IMR-90 (cell line): Measurements from ENCODE around the gene TRIP6. TPM values are rescaled to one million over a fixed set of nuclear protein-coding genes. Genes with fewer than 3 reads are reported as not detected.

ENCODE experiments used
- ATAC-seq: fragments of 200-7000 bp; cut with Tn5 transposase; 2 replicates; pipeline ENCODE4 v1.9.1; 2020; ENCODE audit warnings: low read depth, mild to moderate bottlenecking, moderate library complexity
- BruUV-seq: library from RNA; stranded (reverse); fragments of 400-500 nt; replicated peaks from 2 replicates; lab custom pipeline; 2021; lab: Mats Ljungman, UMichigan
- CTCF ChIA-PET: fragments of 300-600 bp; formaldehyde crosslinking; extraction: SDS; loops from one replicate; lab custom pipeline; 2021; ENCODE audit warnings: antibody characterized with exemption; lab: Yijun Ruan, JAX
- POLR2A ChIA-PET: fragments of 300-600 bp; sonication (Branson Sonifier 250); formaldehyde crosslinking; loops from one replicate; lab custom pipeline; 2022; ENCODE audit warnings: antibody characterized with exemption; ENCODE audit not compliant: unreplicated experiment; lab: Charles Lee
- DNase-seq: peaks from one replicate; pipeline ENCODE4 v3.0.0; 2013
- H2AFZ ChIP-seq: replicated peaks from 2 replicates; pipeline ENCODE3; 2013; ENCODE audit warnings: low read length, mild to moderate bottlenecking; ENCODE audit not compliant: poor library complexity
- H2AK5ac ChIP-seq: 2 replicates; pipeline ENCODE4 v1.6.1; 2013; ENCODE audit warnings: low read depth, low read length, inconsistent platforms
- H2AK9ac ChIP-seq: replicated peaks from 2 replicates; pipeline ENCODE3; 2013; ENCODE audit warnings: mild to moderate bottlenecking, low read depth, low read length, moderate library complexity; ENCODE audit not compliant: poor library complexity
- H2BK120ac ChIP-seq: 2 replicates; pipeline ENCODE4 v1.6.1; 2013; ENCODE audit warnings: low read depth, low read length, inconsistent platforms
- H2BK15ac ChIP-seq: 3 replicates; pipeline ENCODE4 v1.6.1; 2013; ENCODE audit warnings: low read depth, low read length, inconsistent platforms
- H2BK20ac ChIP-seq: 2 replicates; pipeline ENCODE4 v1.6.1; 2013; ENCODE audit warnings: low read depth, mild to moderate bottlenecking, inconsistent platforms, low read length, moderate library complexity
- H2BK5ac ChIP-seq: 2 replicates; pipeline ENCODE4 v1.6.1; 2013; ENCODE audit warnings: mild to moderate bottlenecking, low read depth, low read length, inconsistent platforms; ENCODE audit not compliant: poor library complexity, severe bottlenecking
- H3K14ac ChIP-seq: replicated peaks from 2 replicates; pipeline ENCODE4 v1.6.1; 2013; ENCODE audit warnings: low read depth, low read length, inconsistent platforms
- H3K18ac ChIP-seq: 2 replicates; pipeline ENCODE4 v1.6.1; 2013; ENCODE audit warnings: low read depth, low read length, control low read depth
- H3K23ac ChIP-seq: 2 replicates; pipeline ENCODE4 v1.6.1; 2013; ENCODE audit warnings: low read depth, low read length, inconsistent platforms
- H3K27ac ChIP-seq: 2 replicates; pipeline ENCODE4 v1.5.1; 2013; ENCODE audit warnings: mild to moderate bottlenecking, control low read depth, low read length; ENCODE audit not compliant: insufficient read depth
- H3K27me3 ChIP-seq: 2 replicates; pipeline ENCODE4 v1.6.1; 2013; ENCODE audit warnings: low read length; ENCODE audit not compliant: control insufficient read depth, insufficient read depth
- H3K36me3 ChIP-seq: 2 replicates; pipeline ENCODE4 v1.6.1; 2013; ENCODE audit warnings: low read length, mixed read lengths; ENCODE audit not compliant: control insufficient read depth, insufficient read depth
- H3K4ac ChIP-seq: 2 replicates; pipeline ENCODE4 v1.6.1; 2013; ENCODE audit warnings: low read depth, low read length, inconsistent platforms
- H3K4me1 ChIP-seq: 2 replicates; pipeline ENCODE4 v1.6.1; 2013; ENCODE audit warnings: low read length, mixed read lengths; ENCODE audit not compliant: control insufficient read depth, insufficient read depth
- H3K4me2 ChIP-seq: 2 replicates; pipeline ENCODE4 v1.6.1; 2013; ENCODE audit warnings: low read depth, mild to moderate bottlenecking, control low read depth, low read length, moderate library complexity
- H3K4me3 ChIP-seq: 2 replicates; pipeline ENCODE4 v1.5.1; 2013; ENCODE audit warnings: low read depth, mild to moderate bottlenecking, control low read depth, low read length, moderate library complexity; ENCODE audit not compliant: insufficient read depth
- H3K56ac ChIP-seq: 2 replicates; pipeline ENCODE4 v1.6.1; 2013; ENCODE audit warnings: low read length, inconsistent platforms; ENCODE audit not compliant: insufficient read depth; ENCODE audit errors: extremely low read depth
- H3K79me1 ChIP-seq, 2 experiments: 2 replicates each; pipeline ENCODE4 v1.6.1; 2013; ENCODE audit warnings: low read length in 2 of 2, inconsistent platforms in 1 of 2, low read depth in 1 of 2
- H3K9ac ChIP-seq: 2 replicates; pipeline ENCODE4 v1.6.1; 2013; ENCODE audit warnings: low read depth, low read length, control low read depth
- H3K9me1 ChIP-seq: 2 replicates; pipeline ENCODE4 v1.6.1; 2013; ENCODE audit warnings: low read length, inconsistent platforms; ENCODE audit not compliant: insufficient read depth
- H3K9me3 ChIP-seq: 2 replicates; pipeline ENCODE4 v1.6.1; 2013; ENCODE audit warnings: low read length; ENCODE audit not compliant: control insufficient read depth, insufficient read depth
- H4K20me1 ChIP-seq: 2 replicates; pipeline ENCODE4 v1.6.1; 2013; ENCODE audit warnings: low read length, inconsistent platforms; ENCODE audit not compliant: insufficient read depth
- H4K5ac ChIP-seq: 2 replicates; pipeline ENCODE4 v1.6.1; 2013; ENCODE audit warnings: mild to moderate bottlenecking, low read depth, low read length, control low read depth
- H4K8ac ChIP-seq, 2 experiments: 2 replicates each; pipeline ENCODE4 v1.6.1; 2013; ENCODE audit warnings: low read depth in 2 of 2, low read length in 2 of 2, control low read depth in 1 of 2, inconsistent platforms in 1 of 2
- H4K91ac ChIP-seq: 2 replicates; pipeline ENCODE4 v1.6.1; 2013; ENCODE audit warnings: low read depth, low read length, inconsistent platforms; ENCODE audit not compliant: insufficient read depth
- CHD1 ChIP-seq: IDR thresholded peaks from 2 replicates; pipeline ENCODE4 v1.6.1; 2012; ENCODE audit warnings: low read depth, low read length, improper control_type of control experiment
- ELK1 ChIP-seq: fragments of 150-350 bp; IDR thresholded peaks from 2 replicates; pipeline ENCODE4 v1.6.1; 2016; ENCODE audit warnings: low read depth, mild to moderate bottlenecking, low read length, moderate library complexity, borderline replicate concordance
- MAFK ChIP-seq: IDR thresholded peaks from 2 replicates; pipeline ENCODE4 v1.6.1; 2012; ENCODE audit warnings: low read depth, low read length, improper control_type of control experiment
- MAZ ChIP-seq: IDR thresholded peaks from 2 replicates; pipeline ENCODE4 v1.6.1; 2012; ENCODE audit warnings: low read depth, mild to moderate bottlenecking, low read length, improper control_type of control experiment, moderate library complexity, borderline replicate concordance
- MXI1 ChIP-seq: IDR thresholded peaks from 2 replicates; pipeline ENCODE4 v1.6.1; 2012; ENCODE audit warnings: low read depth, mild to moderate bottlenecking, low read length, moderate library complexity, borderline replicate concordance
- NFE2L2 ChIP-seq: fragments of 150-350 bp; IDR thresholded peaks from 2 replicates; pipeline ENCODE4 v1.6.1; 2016; ENCODE audit warnings: low read depth, mild to moderate bottlenecking, low read length
- POLR2A ChIP-seq: IDR thresholded peaks from 2 replicates; pipeline ENCODE4 v1.6.1; 2012; ENCODE audit warnings: mild to moderate bottlenecking, low read depth, low read length
- RFX5 ChIP-seq: IDR thresholded peaks from 2 replicates; pipeline ENCODE4 v1.8.0; 2012; ENCODE audit warnings: low read depth, mild to moderate bottlenecking, low read length, moderate library complexity
- USF2 ChIP-seq: fragments of 150-350 bp; IDR thresholded peaks from 2 replicates; pipeline ENCODE4 v1.6.1; 2017; ENCODE audit warnings: mild to moderate bottlenecking, antibody characterized with exemption, low read length, low read depth
- WGBS, 2 experiments: methylation state at CpG; one replicate each; pipeline versions ENCODE4 v1.1.5 to v1.1.7; 2013; ENCODE audit warnings: missing lambda C conversion rate in 2 of 2; ENCODE audit not compliant: insufficient read length in 1 of 2; ENCODE audit errors: extremely low coverage in 2 of 2; 5-methylcytosine and 5-hydroxymethylcytosine counted together
- dilution Hi-C: fragments of 300-500 bp; cut with HindIII; formaldehyde crosslinking; loops from one replicate; pipeline ENCODE4 v1.14.3; 2018; ENCODE audit warnings: low sequenced_read_pairs; ENCODE audit not compliant: unreplicated experiment
- in situ Hi-C: fragments of 300-500 bp; cut with MboI; formaldehyde crosslinking; loops from 3 replicates; pipeline ENCODE4 v1.14.3; 2019; ENCODE audit warnings: low sequenced_read_pairs, inconsistent platforms, mixed read lengths
- intact Hi-C: fragments of 100-400 bp; cut with micrococcal nuclease; formaldehyde crosslinking; loops from 2 replicates; pipeline ENCODE4 v1.10.0; 2022
- polyA plus RNA-seq, 3 experiments: library from polyadenylated mRNA; depleted of rRNA; stranded (reverse); fragments of >200 nt; gene quantifications; 2 replicates each; pipeline ENCODE4 v1.2.3, GENCODE V29; 2012; ENCODE audit warnings: low replicate concordance in 1 of 3
- total RNA-seq: library from RNA; depleted of rRNA; stranded (reverse); fragments of >200 nt; gene quantifications from 2 replicates; pipeline ENCODE4 v1.2.3, GENCODE V29; 2012

Gene TRIP6
- total and polyA plus RNA-seq, 2 of the 4 experiments (the other 2 are of a cell fraction) = 36.4 to 72.3 TPM

GRCh38 chr7:100886142-100886935, 19.2 kb downstream of the TRIP6 start:
- CTCF ChIA-PET = no interaction called here
- dilution Hi-C loops (no loop called here), in situ Hi-C loops (no loop called here), intact Hi-C loops (no loop called here)
- Histone ChIP-seq H3K4me3 (no peak overlapping the region), H2AK9ac (peak overlapping the region; percentile 29), H3K36me3 (peaks cover 70% of the 10 kb centered on the region), H3K4ac (no peak overlapping the region), H2BK20ac (no peak overlapping the region), H3K14ac (no peak overlapping the region), H3K4me2 (no peak overlapping the region), H3K18ac (no peak overlapping the region), H3K27me3 (no peaks in the 10 kb centered on the region), H2BK5ac (no peak overlapping the region), H3K9me1 (peaks cover 3% of the 10 kb centered on the region; the same call in 1 of the 2 replicates), H4K5ac (no peak overlapping the region), H3K23ac (no peak overlapping the region), H3K9me3 (no peaks in the 10 kb centered on the region), H3K27ac (no peak overlapping the region), H2AK5ac (no peak overlapping the region), H2AFZ (no peak overlapping the region), H3K56ac (no peak overlapping the region), H3K9ac (no peak overlapping the region), H3K79me1 (peaks cover 32 to 65% of the 10 kb centered on the region in 2 experiments), H2BK120ac (no peak overlapping the region), H4K91ac (no peak overlapping the region; the same call in 1 of the 2 replicates), H4K8ac (no peak overlapping the region), H3K4me1 (peaks cover 16% of the 10 kb centered on the region), H4K20me1 (peaks cover 18% of the 10 kb centered on the region), H2BK15ac (no peak overlapping the region)
- 92% methylated on average over 13 of the region's 27 CpGs; no CpG with 5 or more reads in 1 of the 2 experiments for WGBS, 2 experiments
- BruUV-seq = no TSS peak
- POLR2A ChIA-PET = interaction anchor here (0.9 to 1.4 kb wide), 2 partner anchors 10 to 11 kb away, joined by 3 to 4 read pairs; partner anchors contain the start of gene SRRT
- ATAC-seq (no peak), DNase-seq (no peak)
- TF ChIP-seq NFE2L2 (no peak), MXI1 (no peak), RFX5 (no peak), POLR2A (no peak), USF2 (no peak), CHD1 (no peak), MAFK (no peak), ELK1 (no peak), MAZ (no peak)
